OCI-LY3 (cell line): ENCODE data around the gene FCN1.
A peak's percentile ranks its signal among the peaks of the same experiment; 100 is the strongest.

Source experiments
- CTCF ChIP-seq: fragments of 200-600, 300-600 bp; sonication (generic); IDR thresholded peaks from 2 replicates; pipeline ENCODE4 v1.5.1; 2014; ENCODE audit warnings: antibody characterized with exemption, low read length, low read depth
- EZH2phosphoT487 ChIP-seq: fragments of 200-600 bp; shearing (Covaris generic); IDR thresholded peaks from 2 replicates; pipeline ENCODE4 v1.6.1; 2018; ENCODE audit warnings: antibody characterized with exemption, mixed run types, low read depth

DNA sequence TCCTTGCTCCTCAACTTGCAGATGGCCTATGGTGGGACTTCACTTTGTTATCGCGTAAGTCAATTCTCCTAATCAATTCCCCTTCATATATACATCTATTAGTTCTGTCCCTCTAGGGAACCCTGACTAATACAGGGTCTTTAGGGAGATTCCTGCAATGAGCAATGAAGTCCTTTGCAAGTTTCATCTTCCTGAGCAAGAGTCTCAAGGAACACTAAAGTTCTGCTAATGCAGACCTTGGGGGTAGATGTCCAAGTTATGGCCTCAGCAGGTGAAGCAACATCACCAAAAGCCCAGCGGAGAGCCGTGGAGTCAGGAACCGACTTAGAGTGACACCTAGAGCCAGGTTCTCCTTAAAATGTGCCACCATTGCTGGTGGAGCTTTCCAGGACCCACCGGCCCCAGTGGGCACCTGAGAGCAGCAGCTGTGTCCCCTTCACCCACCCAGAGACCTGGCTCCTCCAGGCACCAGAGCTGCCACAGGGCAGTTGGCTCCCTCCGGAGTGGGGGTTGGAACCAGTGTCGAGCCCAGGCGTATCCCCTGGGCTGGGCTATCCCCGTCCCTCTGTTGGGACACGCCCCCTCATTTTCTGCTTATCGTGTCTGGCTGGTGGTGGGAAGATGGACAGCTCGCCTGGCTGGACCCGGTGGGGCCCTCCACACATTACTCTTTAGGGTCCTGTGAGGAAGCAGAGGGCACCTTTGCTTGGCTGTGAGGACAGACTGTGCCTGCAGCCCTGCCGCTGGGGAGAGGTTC is 10.9 kb upstream of the FCN1 start:
- TF ChIP-seq CTCF (peak; percentile 34; the same call in 1 of the 2 replicates), EZH2phosphoT487 (no peak)
